GM18526 (cell line): ENCODE measurements around the gene PPA1.

Experiments
- POLR2A ChIP-seq: IDR thresholded peaks from 3 replicates; pipeline ENCODE4 v1.6.1; 2011; ENCODE audit not compliant: insufficient read length; ENCODE audit errors: extremely low read depth

PPA1 gene

DNA sequence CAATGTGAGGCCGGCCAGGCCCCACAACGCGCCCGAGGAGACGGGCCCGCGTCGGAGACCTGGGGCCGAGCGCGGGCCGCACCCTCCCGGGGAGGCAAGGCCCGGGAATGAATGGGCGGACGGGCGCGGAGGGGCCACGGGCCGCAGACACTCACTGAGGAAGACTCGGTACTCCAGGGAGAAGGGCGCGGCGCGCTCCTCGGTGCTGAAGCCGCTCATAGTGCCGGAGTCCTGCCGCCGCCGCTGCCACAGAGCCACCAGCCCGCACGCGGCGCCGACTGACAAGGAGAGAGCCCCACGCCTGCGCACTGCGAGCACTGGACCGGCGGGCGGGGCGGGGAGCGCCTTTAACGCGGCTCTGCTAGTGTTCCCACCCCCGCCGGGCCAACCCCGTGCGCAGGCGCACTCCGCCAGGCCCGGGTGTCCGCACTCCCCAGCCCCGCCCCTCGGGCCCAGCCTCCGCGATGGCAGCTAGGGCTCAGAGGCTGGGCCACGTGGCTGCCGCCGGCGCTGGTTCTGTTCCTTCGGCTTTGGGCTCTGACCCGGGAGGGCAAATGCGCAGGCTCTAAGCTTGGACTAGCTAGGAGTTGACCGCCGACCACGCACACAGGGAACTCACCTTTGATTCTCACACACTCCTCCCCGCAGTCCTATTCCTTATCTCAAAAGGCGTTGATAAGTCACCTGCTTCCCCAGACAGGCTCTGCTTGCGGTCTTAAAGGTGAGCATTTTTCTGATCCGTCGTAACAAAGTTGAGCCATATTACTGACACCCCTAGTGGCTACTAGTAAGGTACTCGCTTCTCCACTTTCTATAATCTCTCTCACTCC is at the start of gene PPA1:
TSS of gene PPA1 (minus strand) at position 321 of the 830 bp plus-strand sequence. CDS start at position 219, 102 bp downstream.
- TF ChIP-seq POLR2A = peak; percentile 96

DNA sequence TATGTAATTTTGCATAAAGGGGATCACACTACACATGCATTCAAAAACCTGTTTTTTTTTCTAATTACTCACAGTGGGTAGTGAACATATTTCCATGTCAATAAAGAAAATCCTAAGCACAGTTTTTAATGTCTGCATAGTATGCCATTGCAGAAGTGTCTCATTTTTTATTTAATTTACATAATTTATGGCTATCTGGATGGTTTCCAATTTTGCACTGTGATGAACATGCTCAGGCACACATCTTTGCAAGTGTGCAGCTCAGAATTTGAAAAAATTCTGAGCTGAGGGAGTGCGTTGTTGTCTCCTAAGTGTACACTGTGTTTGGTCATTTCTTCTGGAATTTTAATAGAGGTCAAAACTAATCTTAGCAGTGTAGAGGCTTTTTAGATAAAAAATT is 48.4 kb upstream of the PPA1 start:
- no peak for TF ChIP-seq POLR2A

DNA sequence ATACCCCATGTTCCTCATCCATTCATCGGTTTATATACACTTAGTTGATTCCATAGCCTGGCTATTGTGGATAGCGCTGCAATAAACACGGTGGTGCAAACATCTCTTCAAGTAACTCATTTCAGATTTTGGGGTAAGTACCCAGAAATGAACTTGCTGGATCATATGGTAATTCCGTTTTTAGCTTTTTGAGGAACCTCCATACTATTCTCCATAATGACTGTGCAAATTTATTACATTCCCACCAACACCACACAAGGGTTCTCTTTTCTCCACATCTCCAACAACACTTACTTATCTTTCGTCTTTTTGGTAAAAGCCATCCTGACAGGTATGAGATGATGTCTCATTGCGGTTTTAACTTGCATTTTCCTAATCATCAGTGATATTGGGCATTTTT is 46.9 kb upstream of the PPA1 start:
- TF ChIP-seq POLR2A = no peak

DNA sequence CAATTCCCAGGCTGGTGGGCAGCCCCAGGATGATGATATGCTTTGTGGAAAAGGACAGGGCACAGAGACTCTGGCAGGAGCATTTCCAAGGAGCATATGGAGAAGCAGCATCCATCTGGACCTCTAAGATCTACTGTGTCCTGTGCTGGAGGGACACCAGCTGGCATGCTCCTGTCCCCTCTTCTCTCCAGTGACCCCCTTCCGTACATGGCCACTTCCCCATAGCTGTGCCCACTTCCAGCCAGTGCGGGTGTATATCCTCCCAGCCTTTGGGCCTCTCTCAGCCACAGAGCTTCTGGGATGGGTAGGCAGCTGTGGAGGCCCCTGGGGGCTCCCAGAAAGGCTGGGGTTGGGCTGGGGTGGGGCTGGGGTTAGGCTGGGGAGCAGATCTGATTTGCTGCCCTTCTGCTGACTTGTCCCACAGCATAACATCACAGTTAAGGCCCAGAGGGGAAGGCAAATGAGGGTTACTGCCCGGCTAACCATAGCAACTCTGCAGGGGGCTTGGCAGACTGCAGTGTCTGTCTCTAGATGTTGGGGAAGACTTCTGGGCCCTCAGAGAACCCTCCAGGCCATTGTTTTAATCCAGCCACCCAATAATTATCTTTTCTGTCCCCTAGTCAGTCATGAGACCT is 44.3 kb upstream of the PPA1 start:
- no peak for TF ChIP-seq POLR2A

DNA sequence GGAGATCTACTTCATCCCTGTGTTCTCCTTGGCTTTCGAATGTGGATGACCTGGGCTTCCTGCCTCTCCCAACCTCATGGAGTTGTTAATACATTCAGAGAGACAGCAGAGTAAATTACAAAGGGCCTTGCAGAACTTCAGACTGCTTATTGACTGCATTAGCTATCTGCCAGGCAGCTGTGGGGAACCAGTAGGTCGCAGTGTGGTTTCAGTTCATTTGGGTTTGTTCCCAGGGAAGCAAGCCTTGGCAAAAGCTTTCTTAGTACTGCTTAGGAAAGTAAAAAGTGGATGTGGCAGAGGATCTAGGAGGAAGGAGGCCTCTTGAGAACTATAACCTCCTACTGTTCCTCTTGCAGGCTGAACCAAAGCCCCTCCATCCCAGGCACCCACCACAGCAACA is 41.4 kb upstream of the PPA1 start:
- no peak for TF ChIP-seq POLR2A

DNA sequence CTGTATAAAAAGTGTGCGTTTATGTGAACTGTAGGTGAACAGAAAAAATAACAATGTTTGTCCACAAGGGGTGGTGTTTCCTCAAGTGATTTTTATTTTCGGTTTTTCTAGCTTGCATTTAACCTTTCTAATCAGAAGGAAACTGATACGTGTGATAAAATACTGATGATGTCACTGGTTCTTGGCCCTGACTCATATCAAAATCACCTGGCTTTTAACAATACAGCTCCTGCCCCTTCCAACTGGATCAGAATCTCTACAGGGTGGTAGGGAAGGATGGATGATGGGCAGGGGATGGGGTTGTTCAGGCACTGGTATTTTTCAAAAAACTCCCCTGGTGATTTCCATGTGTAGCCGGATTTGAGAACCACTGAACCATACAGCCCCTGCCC is 39.7 kb upstream of the PPA1 start:
- no peak for TF ChIP-seq POLR2A

DNA sequence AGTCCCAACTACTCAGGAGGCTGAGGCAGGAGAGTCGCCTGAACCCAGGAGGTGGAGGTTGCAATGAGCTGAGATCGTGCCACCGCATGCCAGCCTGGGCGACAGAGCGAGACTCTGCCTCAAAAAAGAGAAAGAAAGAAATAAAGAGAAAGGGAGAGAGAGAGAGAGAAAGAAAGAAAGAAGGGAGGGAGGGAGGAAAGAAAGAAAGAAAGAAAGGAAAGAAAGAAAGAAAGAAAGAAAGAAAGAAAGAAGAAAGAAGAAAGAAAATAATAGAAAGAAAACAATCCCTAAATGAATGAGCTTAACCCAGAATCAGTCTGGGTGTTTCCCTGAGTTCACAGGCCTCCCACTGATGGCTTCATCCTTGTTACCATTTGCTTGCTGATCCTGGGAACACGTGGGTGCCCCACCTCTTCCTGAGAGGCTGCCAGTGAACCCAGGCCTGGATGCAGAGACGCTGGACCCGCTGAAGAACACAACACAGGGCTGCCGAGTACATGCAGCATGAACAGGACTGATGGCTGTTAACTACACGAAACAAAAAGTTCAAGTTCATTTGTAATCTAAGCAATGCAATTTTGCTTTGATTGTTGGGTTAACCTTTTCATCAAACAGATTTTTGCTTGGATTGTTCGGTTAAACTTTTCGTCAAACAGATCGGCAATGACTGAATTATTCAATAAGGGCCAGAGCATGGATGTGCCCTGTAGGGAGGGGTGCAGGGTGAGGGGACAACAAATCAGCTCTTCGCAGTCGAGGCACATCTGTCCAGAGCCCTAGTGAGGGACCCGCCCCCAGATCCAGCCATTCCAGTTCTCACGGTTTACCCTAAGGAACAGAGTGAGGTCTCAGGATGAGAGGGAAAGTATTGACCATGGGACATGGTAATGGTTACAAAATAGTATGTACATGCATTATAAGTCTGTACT is 39.0 kb upstream of the PPA1 start:
- TF ChIP-seq POLR2A = no peak

DNA sequence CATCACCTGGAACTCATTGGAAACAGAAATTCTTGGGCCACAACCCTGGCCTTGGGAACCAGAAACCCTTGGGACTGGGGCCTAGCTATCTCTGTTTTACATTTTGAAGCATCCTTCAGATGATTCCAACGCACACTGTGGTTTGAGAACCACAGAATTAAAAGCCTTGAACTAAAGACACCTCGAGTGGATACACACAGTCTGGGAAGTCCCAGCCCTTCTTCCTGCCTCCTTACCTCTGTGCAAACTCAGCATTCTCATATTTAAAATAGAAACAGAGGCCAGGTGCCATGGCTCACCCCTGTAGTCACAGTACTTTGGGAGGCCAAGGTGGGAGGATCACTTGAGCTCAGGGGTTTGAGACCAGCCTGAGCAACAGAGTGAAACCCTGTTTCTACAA is 37.7 kb upstream of the PPA1 start:
- no peak for TF ChIP-seq POLR2A

DNA sequence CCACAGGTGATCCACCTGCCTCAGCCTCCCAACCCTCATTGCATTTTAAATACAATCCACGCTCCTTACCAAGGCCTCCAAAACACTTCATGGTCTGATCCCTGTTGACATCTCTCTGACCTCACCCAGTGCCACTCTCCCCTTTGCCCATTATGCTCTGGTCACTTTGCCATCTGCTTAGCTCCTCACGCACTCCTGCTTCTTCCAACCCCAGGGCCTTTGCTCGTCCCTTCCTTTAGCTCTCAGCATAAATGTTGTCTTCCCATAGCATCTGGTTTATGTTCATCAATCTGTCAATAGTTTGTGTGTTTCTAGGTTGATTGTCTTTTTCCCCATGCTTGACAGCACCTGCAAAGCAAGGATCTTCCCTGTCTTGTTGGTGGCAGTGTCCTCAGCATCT is 36.5 kb upstream of the PPA1 start:
- no peak for TF ChIP-seq POLR2A

DNA sequence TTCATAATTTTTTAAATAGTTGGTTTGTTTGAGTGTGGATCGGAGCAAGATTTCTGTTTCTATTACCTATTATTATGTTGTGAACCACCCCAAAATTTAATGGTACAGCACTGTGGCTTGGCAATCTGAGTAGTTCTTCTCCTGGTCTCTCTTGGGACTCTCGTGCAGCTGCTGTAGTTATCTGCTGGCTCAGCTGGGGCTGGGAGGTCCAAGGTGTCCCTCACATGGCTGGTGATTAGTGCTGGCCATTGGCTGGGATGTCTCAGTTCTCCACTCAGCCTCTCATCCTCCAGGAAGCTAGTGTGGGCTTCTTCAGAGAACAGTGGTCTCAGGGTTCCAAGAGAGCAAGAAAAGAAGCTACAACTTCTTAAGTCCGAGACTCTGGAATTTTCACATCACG is 35.1 kb upstream of the PPA1 start:
- TF ChIP-seq POLR2A = no peak

DNA sequence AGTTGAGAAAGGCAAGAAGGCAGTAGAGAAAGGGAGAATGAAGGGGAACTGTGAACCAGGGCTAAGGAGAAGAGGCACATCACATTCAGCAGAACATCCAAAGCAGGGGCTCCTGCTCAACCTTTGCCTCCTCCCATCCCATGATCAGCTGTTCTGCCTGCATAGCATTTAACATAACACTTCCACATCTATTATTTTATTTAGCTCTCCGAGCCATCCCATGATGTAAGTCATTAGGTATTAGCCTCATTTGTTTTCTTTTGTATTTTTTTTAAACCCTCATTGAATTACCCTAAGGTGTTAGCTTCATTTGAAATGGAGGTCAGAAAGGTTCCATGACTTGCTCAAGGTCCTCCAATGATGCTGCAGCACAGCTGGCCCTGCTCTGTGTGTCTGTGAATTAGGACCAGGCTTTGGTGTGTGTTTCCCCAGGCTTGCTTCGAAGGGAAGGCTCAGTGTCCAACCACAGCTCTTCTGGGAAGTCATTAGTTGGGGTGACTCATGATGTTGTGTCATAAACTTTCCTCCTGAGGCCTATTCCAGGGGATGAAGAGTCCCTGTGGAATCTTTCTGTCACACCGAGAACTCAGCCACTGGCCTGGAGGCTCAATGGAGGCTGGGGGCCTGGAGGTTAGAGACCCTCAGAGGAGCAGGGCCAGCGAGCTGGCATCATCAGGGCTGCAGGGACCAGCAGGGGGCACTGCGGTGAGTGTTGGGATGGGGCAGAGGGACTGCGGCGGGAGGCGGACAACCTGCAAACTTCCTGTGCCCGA is 34.1 kb upstream of the PPA1 start:
- no peak for TF ChIP-seq POLR2A

DNA sequence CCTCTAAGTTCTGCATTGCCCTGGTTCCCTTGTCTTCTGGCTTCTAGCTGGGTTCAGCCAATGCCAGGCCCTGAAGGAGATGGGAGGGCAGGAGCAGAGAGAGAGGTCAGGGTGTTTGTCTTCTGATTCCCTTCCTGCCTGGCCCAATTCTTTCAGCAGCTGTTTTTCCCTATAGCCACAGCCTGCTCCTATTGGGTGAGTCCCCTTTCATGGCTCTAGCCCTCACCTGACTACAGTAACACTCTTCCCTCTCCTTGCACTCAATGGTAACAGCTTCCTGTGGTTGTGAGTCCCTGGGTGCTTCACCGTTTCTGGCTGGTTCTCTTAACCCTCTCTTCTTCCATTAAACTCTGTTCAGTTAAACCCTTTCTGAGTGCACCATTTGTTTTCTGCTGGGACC is 33.5 kb upstream of the PPA1 start:
- no peak for TF ChIP-seq POLR2A

DNA sequence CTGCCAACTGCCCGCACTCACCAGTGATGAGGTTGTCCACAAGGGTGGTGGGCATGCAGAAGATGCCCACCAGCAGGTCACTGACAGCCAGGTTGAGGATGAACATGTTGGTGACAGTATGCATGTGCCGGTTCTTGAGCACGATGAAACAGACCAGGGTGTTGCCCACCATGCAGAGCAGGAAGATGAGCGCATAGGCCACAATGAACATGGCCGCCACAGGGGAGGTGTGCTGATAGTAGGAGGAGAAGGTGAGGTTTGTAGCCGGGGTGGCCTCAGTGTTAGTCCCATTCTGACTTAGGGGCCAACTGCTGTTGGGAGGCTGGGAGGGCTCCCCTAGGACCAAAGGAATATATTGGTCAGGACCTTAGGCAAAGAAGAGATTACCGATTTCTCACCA is 32.8 kb upstream of the PPA1 start:
- no peak for TF ChIP-seq POLR2A

DNA sequence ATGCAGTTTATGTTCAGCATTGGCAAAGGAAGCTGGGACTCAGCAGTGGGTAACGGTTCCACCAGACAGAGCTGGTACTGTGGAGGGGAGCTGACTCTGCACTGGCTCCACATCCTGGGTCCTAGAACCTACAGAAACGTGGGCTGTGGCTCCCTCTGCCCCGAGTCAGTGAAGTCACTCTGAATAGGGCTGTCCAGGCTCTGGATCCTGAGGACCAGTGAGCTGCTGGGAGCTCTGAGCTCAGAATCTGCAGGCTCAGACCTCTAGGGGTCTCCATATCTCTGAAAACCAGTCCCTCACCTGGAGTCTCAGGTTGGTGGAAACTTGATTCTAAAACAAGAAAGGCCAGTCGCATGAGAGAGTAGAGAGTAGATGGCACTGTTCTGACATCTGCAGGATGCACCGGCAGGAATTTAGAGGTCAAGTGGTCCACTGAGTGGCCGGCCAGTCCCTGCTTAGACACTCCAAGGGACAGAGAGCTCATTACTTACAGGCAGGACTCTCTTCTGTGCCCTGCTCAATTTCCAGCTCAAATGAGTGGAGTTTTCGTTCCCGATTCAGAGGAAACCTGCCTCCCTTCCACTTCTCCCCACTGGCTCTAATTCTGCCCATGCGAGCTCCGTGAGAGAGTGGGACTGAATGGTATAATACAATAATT is 31.9 kb upstream of the PPA1 start:
- TF ChIP-seq POLR2A = no peak
